ENCODE data around the gene SPC25.
"Not testable (repeated sequence)": the region's sequence is repeated elsewhere in the genome, so short reads cannot be mapped to it uniquely, and the experiment has no call there.

Gene SPC25

GRCh38 chr2:168874368-168875054 lies 15.7 kb downstream of the SPC25 start:
- Mint-ChIP-seq H3K27me3 (ENCODE audit: low read depth, poor library complexity) (no peaks in the 10 kb centered on the region), H3K4me1 (no peaks in the 10 kb centered on the region), H3K27ac (no peak overlapping the region), H3K9me3 (peaks cover 9% of the 10 kb centered on the region), H3K4me3 (no peak overlapping the region), H3K36me3 (ENCODE audit: low read depth) (peaks cover 39% of the 10 kb centered on the region)
- no peak for TF ChIP-seq CTCF (IDR thresholded peaks at IDR 0.05)
- DNase-seq, result no peak

- H3K27me3 Mint-ChIP-seq (ENCODE audit: low read depth, poor library complexity); H3K4me3 Mint-ChIP-seq; DNase-seq; H3K4me1 Mint-ChIP-seq; H3K27ac Mint-ChIP-seq: not testable (repeated sequence)
- Mint-ChIP-seq H3K9me3 (peaks cover 36% of the 10 kb centered on the region), H3K36me3 (ENCODE audit: low read depth) (peaks cover 65% of the 10 kb centered on the region)
These were observed 19.4 kb downstream of the SPC25 start for GRCh38 chr2:168870824-168871223.

- not testable (repeated sequence) for H3K4me3 Mint-ChIP-seq; H3K27ac Mint-ChIP-seq; H3K4me1 Mint-ChIP-seq; H3K27me3 Mint-ChIP-seq (ENCODE audit: low read depth, poor library complexity); DNase-seq
- Mint-ChIP-seq H3K9me3 (peaks cover 40% of the 10 kb centered on the region), H3K36me3 (ENCODE audit: low read depth) (peaks cover 69% of the 10 kb centered on the region)
These were observed 19.9 kb downstream of the SPC25 start for GRCh38 chr2:168870369-168870768.

- Mint-ChIP-seq H3K36me3 (ENCODE audit: low read depth) (peaks cover 74% of the 10 kb centered on the region), H3K9me3 (peaks cover 44% of the 10 kb centered on the region)
- H3K4me3 Mint-ChIP-seq; H3K27me3 Mint-ChIP-seq (ENCODE audit: low read depth, poor library complexity); DNase-seq; H3K27ac Mint-ChIP-seq; H3K4me1 Mint-ChIP-seq: not testable (repeated sequence)
These were observed 23.1 kb downstream of the SPC25 start for GRCh38 chr2:168867164-168867563.

- Mint-ChIP-seq H3K4me1 (no peaks in the 10 kb centered on the region), H3K4me3 (no peak overlapping the region), H3K27ac (no peak overlapping the region)
These were observed 32.1 kb downstream of the SPC25 start for GRCh38 chr2:168858146-168858545.

GRCh38 chr2:168855601-168856000 lies 34.6 kb downstream of the SPC25 start:
- Mint-ChIP-seq H3K27ac (no peak overlapping the region), H3K4me3 (no peak overlapping the region), H3K9me3 (no peaks in the 10 kb centered on the region), H3K27me3 (ENCODE audit: low read depth, poor library complexity) (no peaks in the 10 kb centered on the region), H3K36me3 (ENCODE audit: low read depth) (peaks cover 54% of the 10 kb centered on the region), H3K4me1 (no peaks in the 10 kb centered on the region)
- no peak for TF ChIP-seq CTCF (IDR thresholded peaks at IDR 0.05)
- no peak for DNase-seq

More at GRCh38 chr2:168858146-168858545, 32.1 kb downstream of the SPC25 start:
- Mint-ChIP-seq H3K9me3 (no peaks in the 10 kb centered on the region), H3K36me3 (ENCODE audit: low read depth) (peaks cover 41% of the 10 kb centered on the region), H3K27me3 (ENCODE audit: low read depth, poor library complexity) (no peaks in the 10 kb centered on the region)
- no peak for DNase-seq
- no peak for TF ChIP-seq CTCF (IDR thresholded peaks at IDR 0.05)

- Mint-ChIP-seq H3K4me3 (no peak overlapping the region), H3K36me3 (ENCODE audit: low read depth) (peaks cover 54% of the 10 kb centered on the region), H3K4me1 (no peaks in the 10 kb centered on the region), H3K27ac (no peak overlapping the region), H3K27me3 (ENCODE audit: low read depth, poor library complexity) (no peaks in the 10 kb centered on the region), H3K9me3 (no peaks in the 10 kb centered on the region)
- TF ChIP-seq CTCF (IDR thresholded peaks at IDR 0.05), result no peak
- DNase-seq, result no peak
These were observed 35.6 kb downstream of the SPC25 start for GRCh38 chr2:168854651-168855050.

All from nephron progenitor cell (in vitro differentiated cells).